Measurements from ENCODE around the gene KDELR3. TPM values are rescaled to one million over a fixed set of nuclear protein-coding genes. Genes with fewer than 3 reads are reported as not detected.

The KDELR3 gene
- total RNA-seq, 3 donors from 2014 or later, result 8.9 to 18.0 (median 14.9) TPM

GRCh38 chr22:38519453-38520250 lies 51.8 kb downstream of the KDELR3 start:
- no peak overlapping the region for H3K4me3 ChIP-seq
- no peaks in the 10 kb centered on the region for H3K36me3 ChIP-seq
- TF ChIP-seq POLR2A (IDR thresholded peaks at IDR 0.05), result no peak
- no peak for TF ChIP-seq POLR2AphosphoS5 (IDR thresholded peaks at IDR 0.05)
- TF ChIP-seq, protein P1, sequence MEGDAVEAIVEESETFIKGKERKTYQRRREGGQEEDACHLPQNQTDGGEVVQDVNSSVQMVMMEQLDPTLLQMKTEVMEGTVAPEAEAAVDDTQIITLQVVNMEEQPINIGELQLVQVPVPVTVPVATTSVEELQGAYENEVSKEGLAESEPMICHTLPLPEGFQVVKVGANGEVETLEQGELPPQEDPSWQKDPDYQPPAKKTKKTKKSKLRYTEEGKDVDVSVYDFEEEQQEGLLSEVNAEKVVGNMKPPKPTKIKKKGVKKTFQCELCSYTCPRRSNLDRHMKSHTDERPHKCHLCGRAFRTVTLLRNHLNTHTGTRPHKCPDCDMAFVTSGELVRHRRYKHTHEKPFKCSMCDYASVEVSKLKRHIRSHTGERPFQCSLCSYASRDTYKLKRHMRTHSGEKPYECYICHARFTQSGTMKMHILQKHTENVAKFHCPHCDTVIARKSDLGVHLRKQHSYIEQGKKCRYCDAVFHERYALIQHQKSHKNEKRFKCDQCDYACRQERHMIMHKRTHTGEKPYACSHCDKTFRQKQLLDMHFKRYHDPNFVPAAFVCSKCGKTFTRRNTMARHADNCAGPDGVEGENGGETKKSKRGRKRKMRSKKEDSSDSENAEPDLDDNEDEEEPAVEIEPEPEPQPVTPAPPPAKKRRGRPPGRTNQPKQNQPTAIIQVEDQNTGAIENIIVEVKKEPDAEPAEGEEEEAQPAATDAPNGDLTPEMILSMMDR (IDR thresholded peaks at IDR 0.05), result no peak
- no peaks in the 10 kb centered on the region for H3K27me3 ChIP-seq
- no peak for DNase-seq (ENCODE audit: low spot score in 2 of 2)
- no peaks in the 10 kb centered on the region for H3K9me3 ChIP-seq
- no peaks in the 10 kb centered on the region for H3K4me1 ChIP-seq
- no peak overlapping the region for H3K27ac ChIP-seq
- intact Hi-C loops (cut with DNase I; ENCODE audit: low total_unique reads), result no loop called here

DNA sequence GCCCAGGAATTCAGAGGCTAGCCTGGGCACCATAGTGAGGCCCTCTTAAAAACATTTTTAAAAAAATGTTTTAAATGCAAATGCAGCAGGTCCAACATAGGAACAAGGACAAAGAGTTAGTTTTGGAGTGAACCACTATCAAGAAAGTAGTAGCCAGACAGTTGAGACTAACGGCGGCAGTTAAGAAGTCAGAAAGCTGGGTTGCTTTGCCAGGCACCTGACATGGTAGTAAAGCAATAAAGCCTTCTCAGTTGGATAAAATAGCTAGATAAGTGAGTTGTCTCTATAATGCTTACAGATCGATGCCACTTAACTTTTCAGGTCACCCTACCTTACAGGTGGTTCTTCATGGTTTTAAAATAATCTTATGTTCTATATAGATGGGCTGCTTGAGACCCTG lies 55.1 kb downstream of the KDELR3 start:
- no peaks in the 10 kb centered on the region for H3K9me3 ChIP-seq
- H3K4me1 ChIP-seq, result no peaks in the 10 kb centered on the region
- TF ChIP-seq POLR2AphosphoS5 (IDR thresholded peaks at IDR 0.05) (no peak), POLR2A (IDR thresholded peaks at IDR 0.05) (no peak)
- TF ChIP-seq, protein P1 (IDR thresholded peaks at IDR 0.05), result no peak
- no peak overlapping the region for H3K4me3 ChIP-seq
- intact Hi-C loops (cut with DNase I; ENCODE audit: low total_unique reads), result no loop called here
- no peaks in the 10 kb centered on the region for H3K36me3 ChIP-seq
- DNase-seq (ENCODE audit: low spot score in 2 of 2), result no peak
- no peaks in the 10 kb centered on the region for H3K27me3 ChIP-seq
- H3K27ac ChIP-seq, result no peak overlapping the region

GRCh38 chr22:38523479-38523878 lies 55.6 kb downstream of the KDELR3 start:
- intact Hi-C loops (cut with DNase I; ENCODE audit: low total_unique reads), result no loop called here

DNA sequence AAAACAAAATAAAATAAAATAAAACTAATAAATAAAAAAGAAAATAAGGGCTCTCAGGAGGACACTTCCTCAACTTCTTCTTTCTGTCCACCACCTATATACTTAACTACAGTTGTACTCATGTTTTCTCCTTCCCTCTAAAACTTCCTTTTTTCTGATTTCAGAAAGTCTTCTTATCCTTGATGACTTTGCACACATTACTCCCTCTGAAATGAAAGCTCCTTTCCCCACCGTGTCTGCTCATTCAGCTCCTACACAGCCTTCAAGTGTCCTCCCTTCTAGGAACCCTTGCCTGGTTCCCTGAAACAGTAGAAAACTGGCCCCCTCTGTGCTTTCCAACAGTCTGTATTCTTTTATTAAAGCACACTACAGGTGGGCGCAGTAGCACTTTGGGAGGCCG lies 56.5 kb downstream of the KDELR3 start:
- no peaks in the 10 kb centered on the region for H3K36me3 ChIP-seq
- H3K9me3 ChIP-seq, result no peaks in the 10 kb centered on the region
- H3K27ac ChIP-seq, result no peak overlapping the region
- no peaks in the 10 kb centered on the region for H3K27me3 ChIP-seq
- no peak for TF ChIP-seq POLR2A (IDR thresholded peaks at IDR 0.05)
- H3K4me3 ChIP-seq, result no peak overlapping the region
- DNase-seq (ENCODE audit: low spot score in 2 of 2), result no peak
- intact Hi-C loops (cut with DNase I; ENCODE audit: low total_unique reads), result no loop called here
- H3K4me1 ChIP-seq, result no peaks in the 10 kb centered on the region

More at GRCh38 chr22:38523479-38523878, 55.6 kb downstream of the KDELR3 start:
- Histone ChIP-seq H3K9me3 (no peaks in the 10 kb centered on the region), H3K36me3 (no peaks in the 10 kb centered on the region), H3K27ac (no peak overlapping the region), H3K4me3 (no peak overlapping the region), H3K27me3 (no peaks in the 10 kb centered on the region), H3K4me1 (no peaks in the 10 kb centered on the region)
- no peak for DNase-seq (ENCODE audit: low spot score in 2 of 2)
- TF ChIP-seq, protein P1 (IDR thresholded peaks at IDR 0.05), result no peak
- TF ChIP-seq POLR2AphosphoS5 (IDR thresholded peaks at IDR 0.05) (no peak), POLR2A (IDR thresholded peaks at IDR 0.05) (no peak)

- intact Hi-C loops (cut with DNase I; ENCODE audit: low total_unique reads), result no loop called here
- H3K27me3 ChIP-seq, result no peaks in the 10 kb centered on the region
- no peak for DNase-seq (ENCODE audit: low spot score in 2 of 2)
- H3K4me1 ChIP-seq, result no peaks in the 10 kb centered on the region
- no peaks in the 10 kb centered on the region for H3K9me3 ChIP-seq
- TF ChIP-seq, protein P1 (IDR thresholded peaks at IDR 0.05), result no peak
- no peak for TF ChIP-seq POLR2A (IDR thresholded peaks at IDR 0.05)
- TF ChIP-seq POLR2AphosphoS5 (IDR thresholded peaks at IDR 0.05), result no peak
- H3K27ac ChIP-seq, result no peak overlapping the region
- H3K36me3 ChIP-seq, result no peaks in the 10 kb centered on the region
- H3K4me3 ChIP-seq, result no peak overlapping the region
These were observed 63.5 kb downstream of the KDELR3 start for GRCh38 chr22:38531251-38531938.

Other genes with a start within 250 kb of the KDELR3 start
- gene TMEM184B, start 195.1 kb upstream of the KDELR3 start, total RNA-seq, result 10 to 100 TPM; 30.6 to 49.5 (median 42.4) TPM
- 100 to 1,000 TPM in 2 of 3 donors, 10 to 100 TPM in 1; 83.0 to 147 (median 117) TPM for gene CSNK1E, start 150.7 kb upstream of the KDELR3 start, total RNA-seq
- gene KCNJ4, start 12.9 kb upstream of the KDELR3 start, total RNA-seq, result not detected
- gene DDX17, start 38.2 kb downstream of the KDELR3 start, total RNA-seq, result 1,000 to 10,000 TPM in 1 of 3 donors, 100 to 1,000 TPM in 2; 586 to 1,018 (median 961) TPM
- gene DMC1, start 102.1 kb downstream of the KDELR3 start, total RNA-seq, result 1 to 10 TPM; 1.6 to 3.3 (median 2.9) TPM
- gene FAM227A, start 188.3 kb downstream of the KDELR3 start, total RNA-seq, result 1 to 10 TPM in 2 of 3 donors, under 1 TPM in 1; 0.16 to 7.9 (median 6.3) TPM
- gene CBY1, start 188.5 kb downstream of the KDELR3 start, total RNA-seq, result 10 to 100 TPM; 18.1 to 21.1 (median 20.0) TPM
- gene TOMM22, start 213.9 kb downstream of the KDELR3 start, total RNA-seq, result 10 to 100 TPM; 30.6 to 37.3 (median 32.8) TPM
- 10 to 100 TPM; 60.5 to 80.8 (median 61.3) TPM for gene JOSD1, start 232.8 kb downstream of the KDELR3 start, total RNA-seq
- 10 to 100 TPM; 32.3 to 58.7 (median 56.9) TPM for gene GTPBP1, start 237.8 kb downstream of the KDELR3 start, total RNA-seq

Measured in breast epithelium (tissue), 4 donors.